Chondrocyte (in vitro differentiated cells): ENCODE results near the gene ARHGEF25. TPM values are rescaled to one million over a fixed set of nuclear protein-coding genes. Genes with fewer than 3 reads are reported as not detected.

Experiments used
- DNase-seq: peaks from one replicate; pipeline ENCODE4 v3.0.0; 2021; ENCODE audit warnings: mixed read lengths, low spot score
- H3K27ac Mint-ChIP-seq: one replicate; pipeline ENCODE4 v1.8.0; 2021; ENCODE audit warnings: mild to moderate bottlenecking, moderate library complexity, mixed read lengths; ENCODE audit not compliant: unreplicated experiment
- H3K27me3 Mint-ChIP-seq: 2 replicates; pipeline ENCODE4 v1.8.0; 2021; ENCODE audit warnings: low read depth, mixed read lengths
- H3K36me3 Mint-ChIP-seq: 2 replicates; pipeline ENCODE4 v1.8.0; 2021; ENCODE audit warnings: low read depth, mixed read lengths
- H3K4me1 Mint-ChIP-seq: 2 replicates; pipeline ENCODE4 v1.8.0; 2021; ENCODE audit warnings: low read depth, mild to moderate bottlenecking, mixed read lengths
- H3K4me3 Mint-ChIP-seq: one replicate; pipeline ENCODE4 v1.8.0; 2021; ENCODE audit warnings: mild to moderate bottlenecking, moderate library complexity, mixed read lengths; ENCODE audit not compliant: unreplicated experiment
- H3K9me3 Mint-ChIP-seq: 2 replicates; pipeline ENCODE4 v1.8.0; 2021; ENCODE audit warnings: low read depth, mixed read lengths
- CTCF ChIP-seq: fragments of 200-600 bp; sonication (generic); IDR thresholded peaks from 2 replicates; pipeline ENCODE4 v1.5.0; 2021; ENCODE audit warnings: antibody characterized with exemption, mild to moderate bottlenecking, moderate library complexity
- total RNA-seq: library from RNA; stranded (reverse); gene quantifications from 3 replicates; pipeline ENCODE4 v1.2.1, GENCODE V29; 2021

The ARHGEF25 gene
- total RNA-seq, 1 donor from 2014 or later, result 29.0 TPM

- no peak overlapping the region for H3K4me3 Mint-ChIP-seq
- TF ChIP-seq CTCF, result no peak
- H3K27me3 Mint-ChIP-seq, result no peaks in the 10 kb centered on the region
- H3K36me3 Mint-ChIP-seq, result peaks cover 25% of the 10 kb centered on the region
- H3K4me1 Mint-ChIP-seq, result no peaks in the 10 kb centered on the region
- H3K9me3 Mint-ChIP-seq, result no peaks in the 10 kb centered on the region
- no peak overlapping the region for H3K27ac Mint-ChIP-seq
- no peak for DNase-seq
Observed at GRCh38 chr12:57577981-57578758, 33.1 kb upstream of the ARHGEF25 start.

GRCh38 chr12:57579011-57579410 lies 32.2 kb upstream of the ARHGEF25 start:
- H3K27me3 Mint-ChIP-seq, result no peaks in the 10 kb centered on the region
- no peak for DNase-seq

GRCh38 chr12:57579677-57580465 lies 31.4 kb upstream of the ARHGEF25 start:
- no peak for TF ChIP-seq CTCF
- H3K36me3 Mint-ChIP-seq, result peaks cover 24% of the 10 kb centered on the region
- no peaks in the 10 kb centered on the region for H3K4me1 Mint-ChIP-seq
- DNase-seq, result no peak
- no peak overlapping the region for H3K4me3 Mint-ChIP-seq
- H3K27ac Mint-ChIP-seq, result no peak overlapping the region
- no peaks in the 10 kb centered on the region for H3K9me3 Mint-ChIP-seq
- H3K27me3 Mint-ChIP-seq, result no peaks in the 10 kb centered on the region

More at GRCh38 chr12:57579011-57579410, 32.2 kb upstream of the ARHGEF25 start:
- Mint-ChIP-seq H3K9me3 (no peaks in the 10 kb centered on the region), H3K36me3 (peaks cover 25% of the 10 kb centered on the region), H3K4me3 (no peak overlapping the region), H3K27ac (no peak overlapping the region), H3K4me1 (no peaks in the 10 kb centered on the region)
- no peak for TF ChIP-seq CTCF

GRCh38 chr12:57580466-57580795 lies 30.8 kb upstream of the ARHGEF25 start:
- no peak for DNase-seq
- Mint-ChIP-seq H3K4me1 (no peaks in the 10 kb centered on the region), H3K4me3 (no peak overlapping the region), H3K27me3 (no peaks in the 10 kb centered on the region), H3K27ac (no peak overlapping the region), H3K9me3 (no peaks in the 10 kb centered on the region), H3K36me3 (peaks cover 21% of the 10 kb centered on the region)
- no peak for TF ChIP-seq CTCF

GRCh38 chr12:57581802-57582201 lies 29.4 kb upstream of the ARHGEF25 start:
- no peak for TF ChIP-seq CTCF
- H3K36me3 Mint-ChIP-seq, result peaks cover 9% of the 10 kb centered on the region
- DNase-seq, result no peak
- H3K4me1 Mint-ChIP-seq, result no peaks in the 10 kb centered on the region
- H3K4me3 Mint-ChIP-seq, result no peak overlapping the region
- H3K27me3 Mint-ChIP-seq, result no peaks in the 10 kb centered on the region
- no peak overlapping the region for H3K27ac Mint-ChIP-seq
- no peaks in the 10 kb centered on the region for H3K9me3 Mint-ChIP-seq
